ENCODE data around the gene NAALADL2.

DNA sequence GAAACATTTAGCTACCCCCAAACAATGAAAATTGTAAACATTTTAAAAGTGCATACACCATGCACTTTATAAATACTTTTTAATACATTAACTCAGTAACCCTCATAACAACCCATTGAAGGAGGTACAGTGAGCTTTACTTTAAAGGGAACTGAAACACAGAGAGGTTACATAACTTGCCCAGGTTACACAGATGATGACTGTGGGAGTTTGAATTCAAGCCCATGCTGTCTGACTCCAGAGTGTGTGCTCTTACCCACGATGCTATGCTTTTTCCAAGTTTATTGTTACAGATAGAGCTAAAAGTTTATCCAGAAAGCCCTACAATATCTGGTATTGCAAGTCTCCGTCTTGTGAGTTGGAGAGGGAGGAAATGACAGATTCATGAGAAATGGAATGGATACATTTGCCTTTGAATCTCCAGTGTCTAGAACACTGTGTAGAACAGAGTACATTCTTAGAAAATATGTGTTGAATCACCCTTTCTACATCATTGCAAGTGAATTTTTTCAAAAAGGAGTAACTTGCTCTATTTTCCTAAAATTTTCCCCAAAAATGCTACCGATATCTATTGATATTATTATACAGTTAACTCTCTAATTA is 428.3 kb downstream of the NAALADL2 start:
- TF ChIP-seq, protein P1, sequence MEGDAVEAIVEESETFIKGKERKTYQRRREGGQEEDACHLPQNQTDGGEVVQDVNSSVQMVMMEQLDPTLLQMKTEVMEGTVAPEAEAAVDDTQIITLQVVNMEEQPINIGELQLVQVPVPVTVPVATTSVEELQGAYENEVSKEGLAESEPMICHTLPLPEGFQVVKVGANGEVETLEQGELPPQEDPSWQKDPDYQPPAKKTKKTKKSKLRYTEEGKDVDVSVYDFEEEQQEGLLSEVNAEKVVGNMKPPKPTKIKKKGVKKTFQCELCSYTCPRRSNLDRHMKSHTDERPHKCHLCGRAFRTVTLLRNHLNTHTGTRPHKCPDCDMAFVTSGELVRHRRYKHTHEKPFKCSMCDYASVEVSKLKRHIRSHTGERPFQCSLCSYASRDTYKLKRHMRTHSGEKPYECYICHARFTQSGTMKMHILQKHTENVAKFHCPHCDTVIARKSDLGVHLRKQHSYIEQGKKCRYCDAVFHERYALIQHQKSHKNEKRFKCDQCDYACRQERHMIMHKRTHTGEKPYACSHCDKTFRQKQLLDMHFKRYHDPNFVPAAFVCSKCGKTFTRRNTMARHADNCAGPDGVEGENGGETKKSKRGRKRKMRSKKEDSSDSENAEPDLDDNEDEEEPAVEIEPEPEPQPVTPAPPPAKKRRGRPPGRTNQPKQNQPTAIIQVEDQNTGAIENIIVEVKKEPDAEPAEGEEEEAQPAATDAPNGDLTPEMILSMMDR (IDR thresholded peaks at IDR 0.05; ENCODE audit: low read length), result no peak
- no peak for TF ChIP-seq EZH2 (IDR thresholded peaks at IDR 0.05; ENCODE audit: borderline replicate concordance, low read length)

Measured in OCI-LY1 (cell line).